GM23338 (cell line): ENCODE measurements around the gene BTBD18.

Experiments
- EZH2phosphoT487 ChIP-seq: fragments of 200-600 bp; sonication (generic); IDR thresholded peaks from one replicate; pipeline ENCODE4 v1.8.1; 2018; ENCODE audit warnings: antibody characterized with exemption; ENCODE audit not compliant: unreplicated experiment
- JUNB ChIP-seq: IDR thresholded peaks from one replicate; pipeline ENCODE4 v1.6.1; 2016; ENCODE audit warnings: antibody characterized with exemption; ENCODE audit not compliant: unreplicated experiment
- POLR2AphosphoS5 ChIP-seq: IDR thresholded peaks from 2 replicates; pipeline ENCODE4 v1.6.1; 2016; ENCODE audit warnings: antibody characterized with exemption, low read depth
- ZNF462 ChIP-seq: fragments of 250-450 bp; sonication (Bioruptor Pico); IDR thresholded peaks from 2 replicates; pipeline ENCODE4 v1.5.0; 2020; ENCODE audit warnings: mild to moderate bottlenecking, moderate library complexity
- TF ChIP-seq, protein P1 (sequence below): IDR thresholded peaks from one replicate; pipeline ENCODE4 v1.6.1; 2018; ENCODE audit warnings: antibody characterized with exemption; ENCODE audit not compliant: unreplicated experiment
- TF ChIP-seq, protein P2 (sequence below), 2 experiments: fragments of 200-600 bp in 1 of 2; sonication (generic) in 1 of 2; conservative IDR thresholded peaks; 2 replicates each; pipeline versions ENCODE4 v1.5.1 to v1.6.1; 2016 to 2017; ENCODE audit warnings: antibody characterized with exemption in 2 of 2, low read depth in 2 of 2, mild to moderate bottlenecking in 2 of 2, moderate library complexity in 1 of 2

- TF ChIP-seq, protein P1, sequence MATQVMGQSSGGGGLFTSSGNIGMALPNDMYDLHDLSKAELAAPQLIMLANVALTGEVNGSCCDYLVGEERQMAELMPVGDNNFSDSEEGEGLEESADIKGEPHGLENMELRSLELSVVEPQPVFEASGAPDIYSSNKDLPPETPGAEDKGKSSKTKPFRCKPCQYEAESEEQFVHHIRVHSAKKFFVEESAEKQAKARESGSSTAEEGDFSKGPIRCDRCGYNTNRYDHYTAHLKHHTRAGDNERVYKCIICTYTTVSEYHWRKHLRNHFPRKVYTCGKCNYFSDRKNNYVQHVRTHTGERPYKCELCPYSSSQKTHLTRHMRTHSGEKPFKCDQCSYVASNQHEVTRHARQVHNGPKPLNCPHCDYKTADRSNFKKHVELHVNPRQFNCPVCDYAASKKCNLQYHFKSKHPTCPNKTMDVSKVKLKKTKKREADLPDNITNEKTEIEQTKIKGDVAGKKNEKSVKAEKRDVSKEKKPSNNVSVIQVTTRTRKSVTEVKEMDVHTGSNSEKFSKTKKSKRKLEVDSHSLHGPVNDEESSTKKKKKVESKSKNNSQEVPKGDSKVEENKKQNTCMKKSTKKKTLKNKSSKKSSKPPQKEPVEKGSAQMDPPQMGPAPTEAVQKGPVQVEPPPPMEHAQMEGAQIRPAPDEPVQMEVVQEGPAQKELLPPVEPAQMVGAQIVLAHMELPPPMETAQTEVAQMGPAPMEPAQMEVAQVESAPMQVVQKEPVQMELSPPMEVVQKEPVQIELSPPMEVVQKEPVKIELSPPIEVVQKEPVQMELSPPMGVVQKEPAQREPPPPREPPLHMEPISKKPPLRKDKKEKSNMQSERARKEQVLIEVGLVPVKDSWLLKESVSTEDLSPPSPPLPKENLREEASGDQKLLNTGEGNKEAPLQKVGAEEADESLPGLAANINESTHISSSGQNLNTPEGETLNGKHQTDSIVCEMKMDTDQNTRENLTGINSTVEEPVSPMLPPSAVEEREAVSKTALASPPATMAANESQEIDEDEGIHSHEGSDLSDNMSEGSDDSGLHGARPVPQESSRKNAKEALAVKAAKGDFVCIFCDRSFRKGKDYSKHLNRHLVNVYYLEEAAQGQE = no peak
- TF ChIP-seq, protein P2, sequence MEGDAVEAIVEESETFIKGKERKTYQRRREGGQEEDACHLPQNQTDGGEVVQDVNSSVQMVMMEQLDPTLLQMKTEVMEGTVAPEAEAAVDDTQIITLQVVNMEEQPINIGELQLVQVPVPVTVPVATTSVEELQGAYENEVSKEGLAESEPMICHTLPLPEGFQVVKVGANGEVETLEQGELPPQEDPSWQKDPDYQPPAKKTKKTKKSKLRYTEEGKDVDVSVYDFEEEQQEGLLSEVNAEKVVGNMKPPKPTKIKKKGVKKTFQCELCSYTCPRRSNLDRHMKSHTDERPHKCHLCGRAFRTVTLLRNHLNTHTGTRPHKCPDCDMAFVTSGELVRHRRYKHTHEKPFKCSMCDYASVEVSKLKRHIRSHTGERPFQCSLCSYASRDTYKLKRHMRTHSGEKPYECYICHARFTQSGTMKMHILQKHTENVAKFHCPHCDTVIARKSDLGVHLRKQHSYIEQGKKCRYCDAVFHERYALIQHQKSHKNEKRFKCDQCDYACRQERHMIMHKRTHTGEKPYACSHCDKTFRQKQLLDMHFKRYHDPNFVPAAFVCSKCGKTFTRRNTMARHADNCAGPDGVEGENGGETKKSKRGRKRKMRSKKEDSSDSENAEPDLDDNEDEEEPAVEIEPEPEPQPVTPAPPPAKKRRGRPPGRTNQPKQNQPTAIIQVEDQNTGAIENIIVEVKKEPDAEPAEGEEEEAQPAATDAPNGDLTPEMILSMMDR (conservative IDR thresholded peaks at IDR 0.05; ENCODE audit: low read depth in 2 of 2) = no peak
- TF ChIP-seq ZNF462 (CRISPR knock-in tag) (no peak), EZH2phosphoT487 (no peak), JUNB (no peak), POLR2AphosphoS5 (no peak)
Observed at GRCh38 chr11:57744357-57744756, 7.3 kb downstream of the BTBD18 start.
